Esophagus mucosa (tissue), 1 donor: ENCODE data around the gene EDN2. TPM values are rescaled to one million over a fixed set of nuclear protein-coding genes. Genes with fewer than 3 reads are reported as not detected.

Experiments
- ATAC-seq: fragments of 200-7000 bp; cut with Tn5 transposase; one replicate; pipeline ENCODE4 v1.9.1; 2020
- total RNA-seq: library from RNA; stranded (reverse); gene quantifications from one replicate; pipeline ENCODE4 v1.2.4, GENCODE V29; 2023
- donor health status: DM: yes; HTN: yes; CAD: no.

EDN2 gene
- total RNA-seq, 1 donor from 2014 or later = 4.7 TPM

- no peak for ATAC-seq
Observed at GRCh38 chr1:41462680-41463004, 21.8 kb downstream of the EDN2 start.

- no peak for ATAC-seq
Observed at GRCh38 chr1:41461790-41462679, 22.4 kb downstream of the EDN2 start.

- no peak for ATAC-seq
Observed at GRCh38 chr1:41456847-41457540, 27.5 kb downstream of the EDN2 start.

- ATAC-seq = peak; percentile 53
Observed at GRCh38 chr1:41455479-41456332, 28.8 kb downstream of the EDN2 start.

- ATAC-seq = no peak
Observed at GRCh38 chr1:41454406-41454805, 30.1 kb downstream of the EDN2 start.

- no peak for ATAC-seq
Observed at GRCh38 chr1:41452704-41453290, 31.7 kb downstream of the EDN2 start.

- ATAC-seq = no peak
Observed at GRCh38 chr1:41450747-41451285, 33.7 kb downstream of the EDN2 start.

- ATAC-seq = no peak
Observed at GRCh38 chr1:41449326-41449921, 35.1 kb downstream of the EDN2 start.

- no peak for ATAC-seq
Observed at GRCh38 chr1:41448821-41449220, 35.7 kb downstream of the EDN2 start.

GRCh38 chr1:41447995-41448770, 36.3 kb downstream of the EDN2 start:
- peak; percentile 25 for ATAC-seq

GRCh38 chr1:41446851-41447610, 37.5 kb downstream of the EDN2 start:
- ATAC-seq = no peak

GRCh38 chr1:41444785-41445184, 39.7 kb downstream of the EDN2 start:
- ATAC-seq = no peak

GRCh38 chr1:41444246-41444645, 40.2 kb downstream of the EDN2 start:
- no peak for ATAC-seq

GRCh38 chr1:41442697-41443251, 41.7 kb downstream of the EDN2 start:
- peak; percentile 52 for ATAC-seq

GRCh38 chr1:41440321-41441085, 44.0 kb downstream of the EDN2 start:
- ATAC-seq = no peak

- no peak for ATAC-seq
Observed at GRCh38 chr1:41439234-41439633, 45.2 kb downstream of the EDN2 start.

GRCh38 chr1:41438711-41439110, 45.8 kb downstream of the EDN2 start:
- no peak for ATAC-seq

- ATAC-seq = no peak
Observed at GRCh38 chr1:41437011-41437355, 47.5 kb downstream of the EDN2 start.

GRCh38 chr1:41436281-41437010, 48.0 kb downstream of the EDN2 start:
- ATAC-seq = no peak
